Measurements from ENCODE around the gene METTL21A. TPM values are rescaled to one million over a fixed set of nuclear protein-coding genes. Genes with fewer than 3 reads are reported as not detected.

The METTL21A gene
- total and polyA plus RNA-seq, 2 experiments from 2014 or later, result 86.0 to 118 TPM

DNA sequence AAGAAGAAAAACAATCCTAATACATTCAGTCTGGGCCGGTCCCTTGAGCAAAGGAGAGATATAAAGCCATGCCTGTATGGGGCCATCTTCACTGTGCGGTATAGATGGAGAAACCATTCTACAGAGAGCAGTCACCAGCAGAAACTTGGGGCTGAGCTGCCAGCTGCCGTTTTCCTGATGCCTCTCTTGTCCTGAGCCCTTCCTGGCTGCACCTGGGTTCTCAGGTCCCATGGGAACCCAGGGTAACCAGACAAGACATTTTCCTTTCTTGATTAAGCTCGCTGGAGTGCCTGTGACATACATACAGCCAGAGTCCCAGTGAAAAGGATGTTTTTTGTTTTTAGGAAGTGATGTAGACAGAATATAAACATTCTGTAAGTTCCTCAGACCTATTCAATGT, 5.3 kb upstream of the METTL21A start:
- Mint-ChIP-seq H3K4me1 (peaks cover 17% of the 10 kb centered on the region), H3K36me3 (ENCODE audit: low read depth) (no peaks in the 10 kb centered on the region; the same call in 2 of the 3 replicates), H3K4me3 (no peak overlapping the region), H3K27me3 (ENCODE audit: insufficient read depth, low read depth, poor library complexity) (peaks cover 6% of the 10 kb centered on the region), H3K9me3 (no peaks in the 10 kb centered on the region), H3K27ac (no peak overlapping the region)
- no peaks in the 10 kb centered on the region for H4K20me1 ChIP-seq (replicated peaks; ENCODE audit: insufficient read depth)
- peak overlapping the region; percentile 74; the same call in 1 of the 2 replicates for H3K27ac ChIP-seq (ENCODE audit: low read depth)
- H3K4me1 ChIP-seq (ENCODE audit: insufficient read depth), result peaks cover 14% of the 10 kb centered on the region
- H3K9me2 ChIP-seq (ENCODE audit: insufficient read depth), result no peaks in the 10 kb centered on the region
- ATAC-seq (no peak), DNase-seq (ENCODE audit: low spot score) (no peak)
- H3K4me3 ChIP-seq, result no peak overlapping the region
- TF ChIP-seq, protein P1, sequence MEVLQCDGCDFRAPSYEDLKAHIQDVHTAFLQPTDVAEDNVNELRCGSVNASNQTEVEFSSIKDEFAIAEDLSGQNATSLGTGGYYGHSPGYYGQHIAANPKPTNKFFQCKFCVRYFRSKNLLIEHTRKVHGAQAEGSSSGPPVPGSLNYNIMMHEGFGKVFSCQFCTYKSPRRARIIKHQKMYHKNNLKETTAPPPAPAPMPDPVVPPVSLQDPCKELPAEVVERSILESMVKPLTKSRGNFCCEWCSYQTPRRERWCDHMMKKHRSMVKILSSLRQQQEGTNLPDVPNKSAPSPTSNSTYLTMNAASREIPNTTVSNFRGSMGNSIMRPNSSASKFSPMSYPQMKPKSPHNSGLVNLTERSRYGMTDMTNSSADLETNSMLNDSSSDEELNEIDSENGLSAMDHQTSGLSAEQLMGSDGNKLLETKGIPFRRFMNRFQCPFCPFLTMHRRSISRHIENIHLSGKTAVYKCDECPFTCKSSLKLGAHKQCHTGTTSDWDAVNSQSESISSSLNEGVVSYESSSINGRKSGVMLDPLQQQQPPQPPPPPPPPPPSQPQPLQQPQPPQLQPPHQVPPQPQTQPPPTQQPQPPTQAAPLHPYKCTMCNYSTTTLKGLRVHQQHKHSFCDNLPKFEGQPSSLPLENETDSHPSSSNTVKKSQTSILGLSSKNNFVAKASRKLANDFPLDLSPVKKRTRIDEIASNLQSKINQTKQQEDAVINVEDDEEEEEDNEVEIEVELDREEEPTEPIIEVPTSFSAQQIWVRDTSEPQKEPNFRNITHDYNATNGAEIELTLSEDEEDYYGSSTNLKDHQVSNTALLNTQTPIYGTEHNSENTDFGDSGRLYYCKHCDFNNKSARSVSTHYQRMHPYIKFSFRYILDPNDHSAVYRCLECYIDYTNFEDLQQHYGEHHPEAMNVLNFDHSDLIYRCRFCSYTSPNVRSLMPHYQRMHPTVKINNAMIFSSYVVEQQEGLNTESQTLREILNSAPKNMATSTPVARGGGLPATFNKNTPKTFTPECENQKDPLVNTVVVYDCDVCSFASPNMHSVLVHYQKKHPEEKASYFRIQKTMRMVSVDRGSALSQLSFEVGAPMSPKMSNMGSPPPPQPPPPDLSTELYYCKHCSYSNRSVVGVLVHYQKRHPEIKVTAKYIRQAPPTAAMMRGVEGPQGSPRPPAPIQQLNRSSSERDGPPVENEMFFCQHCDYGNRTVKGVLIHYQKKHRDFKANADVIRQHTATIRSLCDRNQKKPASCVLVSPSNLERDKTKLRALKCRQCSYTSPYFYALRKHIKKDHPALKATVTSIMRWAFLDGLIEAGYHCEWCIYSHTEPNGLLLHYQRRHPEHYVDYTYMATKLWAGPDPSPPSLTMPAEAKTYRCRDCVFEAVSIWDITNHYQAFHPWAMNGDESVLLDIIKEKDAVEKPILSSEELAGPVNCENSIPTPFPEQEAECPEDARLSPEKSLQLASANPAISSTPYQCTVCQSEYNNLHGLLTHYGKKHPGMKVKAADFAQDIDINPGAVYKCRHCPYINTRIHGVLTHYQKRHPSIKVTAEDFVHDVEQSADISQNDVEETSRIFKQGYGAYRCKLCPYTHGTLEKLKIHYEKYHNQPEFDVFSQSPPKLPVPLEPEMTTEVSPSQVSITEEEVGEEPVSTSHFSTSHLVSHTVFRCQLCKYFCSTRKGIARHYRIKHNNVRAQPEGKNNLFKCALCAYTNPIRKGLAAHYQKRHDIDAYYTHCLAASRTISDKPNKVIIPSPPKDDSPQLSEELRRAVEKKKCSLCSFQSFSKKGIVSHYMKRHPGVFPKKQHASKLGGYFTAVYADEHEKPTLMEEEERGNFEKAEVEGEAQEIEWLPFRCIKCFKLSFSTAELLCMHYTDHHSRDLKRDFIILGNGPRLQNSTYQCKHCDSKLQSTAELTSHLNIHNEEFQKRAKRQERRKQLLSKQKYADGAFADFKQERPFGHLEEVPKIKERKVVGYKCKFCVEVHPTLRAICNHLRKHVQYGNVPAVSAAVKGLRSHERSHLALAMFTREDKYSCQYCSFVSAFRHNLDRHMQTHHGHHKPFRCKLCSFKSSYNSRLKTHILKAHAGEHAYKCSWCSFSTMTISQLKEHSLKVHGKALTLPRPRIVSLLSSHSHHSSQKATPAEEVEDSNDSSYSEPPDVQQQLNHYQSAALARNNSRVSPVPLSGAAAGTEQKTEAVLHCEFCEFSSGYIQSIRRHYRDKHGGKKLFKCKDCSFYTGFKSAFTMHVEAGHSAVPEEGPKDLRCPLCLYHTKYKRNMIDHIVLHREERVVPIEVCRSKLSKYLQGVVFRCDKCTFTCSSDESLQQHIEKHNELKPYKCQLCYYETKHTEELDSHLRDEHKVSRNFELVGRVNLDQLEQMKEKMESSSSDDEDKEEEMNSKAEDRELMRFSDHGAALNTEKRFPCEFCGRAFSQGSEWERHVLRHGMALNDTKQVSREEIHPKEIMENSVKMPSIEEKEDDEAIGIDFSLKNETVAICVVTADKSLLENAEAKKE (CRISPR knock-in tag; IDR thresholded peaks at IDR 0.05), result no peak
- TF ChIP-seq JUNB (IDR thresholded peaks at IDR 0.05; ENCODE audit: unreplicated experiment), result no peak
- TF ChIP-seq, protein P2, sequence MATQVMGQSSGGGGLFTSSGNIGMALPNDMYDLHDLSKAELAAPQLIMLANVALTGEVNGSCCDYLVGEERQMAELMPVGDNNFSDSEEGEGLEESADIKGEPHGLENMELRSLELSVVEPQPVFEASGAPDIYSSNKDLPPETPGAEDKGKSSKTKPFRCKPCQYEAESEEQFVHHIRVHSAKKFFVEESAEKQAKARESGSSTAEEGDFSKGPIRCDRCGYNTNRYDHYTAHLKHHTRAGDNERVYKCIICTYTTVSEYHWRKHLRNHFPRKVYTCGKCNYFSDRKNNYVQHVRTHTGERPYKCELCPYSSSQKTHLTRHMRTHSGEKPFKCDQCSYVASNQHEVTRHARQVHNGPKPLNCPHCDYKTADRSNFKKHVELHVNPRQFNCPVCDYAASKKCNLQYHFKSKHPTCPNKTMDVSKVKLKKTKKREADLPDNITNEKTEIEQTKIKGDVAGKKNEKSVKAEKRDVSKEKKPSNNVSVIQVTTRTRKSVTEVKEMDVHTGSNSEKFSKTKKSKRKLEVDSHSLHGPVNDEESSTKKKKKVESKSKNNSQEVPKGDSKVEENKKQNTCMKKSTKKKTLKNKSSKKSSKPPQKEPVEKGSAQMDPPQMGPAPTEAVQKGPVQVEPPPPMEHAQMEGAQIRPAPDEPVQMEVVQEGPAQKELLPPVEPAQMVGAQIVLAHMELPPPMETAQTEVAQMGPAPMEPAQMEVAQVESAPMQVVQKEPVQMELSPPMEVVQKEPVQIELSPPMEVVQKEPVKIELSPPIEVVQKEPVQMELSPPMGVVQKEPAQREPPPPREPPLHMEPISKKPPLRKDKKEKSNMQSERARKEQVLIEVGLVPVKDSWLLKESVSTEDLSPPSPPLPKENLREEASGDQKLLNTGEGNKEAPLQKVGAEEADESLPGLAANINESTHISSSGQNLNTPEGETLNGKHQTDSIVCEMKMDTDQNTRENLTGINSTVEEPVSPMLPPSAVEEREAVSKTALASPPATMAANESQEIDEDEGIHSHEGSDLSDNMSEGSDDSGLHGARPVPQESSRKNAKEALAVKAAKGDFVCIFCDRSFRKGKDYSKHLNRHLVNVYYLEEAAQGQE (IDR thresholded peaks at IDR 0.05; ENCODE audit: unreplicated experiment), result no peak
- no peaks in the 10 kb centered on the region for H3K79me2 ChIP-seq (replicated peaks; ENCODE audit: insufficient read depth)
- H2AFZ ChIP-seq, result peak overlapping the region; percentile 72
- peaks cover 18% of the 10 kb centered on the region; the same call in 1 of the 2 replicates for H3F3A ChIP-seq (replicated peaks; ENCODE audit: low read depth)
- H3K36me3 ChIP-seq (ENCODE audit: insufficient read depth), result no peaks in the 10 kb centered on the region
- no peak overlapping the region for H3K4me2 ChIP-seq
- no peaks in the 10 kb centered on the region for H3K27me3 ChIP-seq (ENCODE audit: insufficient read depth)
